Measurements from ENCODE around the gene MCOLN3.
A peak's percentile ranks its signal among the peaks of the same experiment; 100 is the strongest.
"Not testable (repeated sequence)": the region's sequence is repeated elsewhere in the genome, so short reads cannot be mapped to it uniquely, and the experiment has no call there.

The MCOLN3 gene

DNA sequence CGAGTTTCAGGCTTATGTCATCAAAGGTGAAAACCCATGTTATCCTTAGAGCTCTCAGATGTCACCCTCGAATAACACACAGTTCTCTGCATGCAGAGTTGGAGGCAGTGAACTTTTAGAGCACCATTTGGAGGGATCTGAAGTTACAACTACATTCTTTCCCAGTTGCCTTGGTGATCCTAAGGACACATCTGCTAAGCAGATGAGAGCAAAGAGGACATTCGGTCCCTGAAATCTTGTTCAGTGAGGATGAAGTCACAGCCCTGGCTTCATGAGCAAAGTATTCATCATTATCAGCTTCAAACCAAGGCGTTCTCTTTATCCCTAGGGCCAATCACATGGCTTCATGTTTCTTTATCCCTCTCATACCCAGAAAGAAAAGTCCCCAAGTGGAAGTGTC, 28.3 kb downstream of the MCOLN3 start:
- Histone ChIP-seq H3K27ac (ENCODE audit: low read depth, low read length) (no peak overlapping the region), H3K4me1 (ENCODE audit: insufficient read depth, low read length) (no peaks in the 10 kb centered on the region), H3K27me3 (ENCODE audit: control insufficient read depth in 1 of 2, insufficient read depth in 2 of 2, low read length in 2 of 2) (no peaks in the 10 kb centered on the region)

DNA sequence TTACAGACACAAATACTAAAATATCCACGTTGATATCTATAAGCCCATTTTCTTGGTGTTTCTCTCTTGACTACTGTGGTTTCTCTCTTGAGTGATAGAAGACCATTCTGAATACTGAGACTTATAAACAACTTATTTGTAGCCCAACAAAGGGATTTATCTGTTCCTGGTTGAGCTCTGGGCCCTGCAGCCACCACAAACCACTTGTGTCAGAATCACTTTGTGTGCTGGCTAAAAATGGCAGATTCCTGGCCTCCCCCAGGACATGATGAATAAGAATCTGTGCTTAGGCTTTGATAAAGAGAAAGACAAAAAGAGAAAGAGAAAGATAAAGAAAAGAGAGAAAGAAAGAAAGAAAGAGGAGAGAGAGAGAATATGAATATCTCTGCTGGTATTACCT, 32.5 kb downstream of the MCOLN3 start:
- H3K4me3 ChIP-seq (ENCODE audit: low read depth in 1 of 2, low read length in 2 of 2) = no peak overlapping the region
- H3K27me3 ChIP-seq (ENCODE audit: control insufficient read depth in 1 of 2, insufficient read depth in 2 of 2, low read length in 2 of 2) = no peaks in the 10 kb centered on the region
- no peak overlapping the region for H3K9ac ChIP-seq (ENCODE audit: low read length)
- H3K36me3 ChIP-seq (ENCODE audit: insufficient read depth, low read length) = no peaks in the 10 kb centered on the region
- H3K4me1 ChIP-seq (ENCODE audit: insufficient read depth, low read length) = no peaks in the 10 kb centered on the region
- no peak overlapping the region for H3K27ac ChIP-seq (ENCODE audit: low read depth, low read length)
- no peaks in the 10 kb centered on the region for H3K9me3 ChIP-seq (ENCODE audit: low read length)

More for the DNA sequence above, 28.3 kb downstream of the MCOLN3 start:
- H3K9ac ChIP-seq (ENCODE audit: low read length) = no peak overlapping the region
- no peaks in the 10 kb centered on the region for H3K36me3 ChIP-seq (ENCODE audit: insufficient read depth, low read length)
- no peaks in the 10 kb centered on the region for H3K9me3 ChIP-seq (ENCODE audit: low read length)
- no peak overlapping the region for H3K4me3 ChIP-seq (ENCODE audit: low read depth in 1 of 2, low read length in 2 of 2)

DNA sequence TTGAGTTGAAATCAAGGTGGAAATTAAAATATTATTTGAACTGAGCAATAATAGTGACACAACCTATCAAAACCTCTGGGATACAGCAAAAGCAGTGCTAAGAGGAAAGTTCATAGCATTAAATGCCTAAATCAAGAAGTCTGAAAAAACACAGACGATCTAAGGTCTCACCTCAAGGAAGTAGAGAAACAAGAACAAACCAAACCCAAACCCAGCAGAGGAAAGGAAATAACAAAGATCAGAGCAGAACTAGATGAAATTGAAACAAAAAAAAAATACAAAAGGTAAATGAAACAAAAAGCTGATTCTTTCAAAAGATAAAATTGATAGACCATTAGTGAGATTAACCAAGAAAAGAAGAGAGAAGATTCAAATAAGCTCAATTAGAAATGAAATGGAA, 42.7 kb downstream of the MCOLN3 start:
- not testable (repeated sequence) for H3K4me3 ChIP-seq (ENCODE audit: low read depth in 1 of 2, low read length in 2 of 2); H3K9me3 ChIP-seq (ENCODE audit: low read length); H3K27ac ChIP-seq (ENCODE audit: low read depth, low read length); H3K9ac ChIP-seq (ENCODE audit: low read length); H3K4me1 ChIP-seq (ENCODE audit: insufficient read depth, low read length); H3K36me3 ChIP-seq (ENCODE audit: insufficient read depth, low read length); H3K27me3 ChIP-seq (ENCODE audit: control insufficient read depth in 1 of 2, insufficient read depth in 2 of 2, low read length in 2 of 2)

DNA sequence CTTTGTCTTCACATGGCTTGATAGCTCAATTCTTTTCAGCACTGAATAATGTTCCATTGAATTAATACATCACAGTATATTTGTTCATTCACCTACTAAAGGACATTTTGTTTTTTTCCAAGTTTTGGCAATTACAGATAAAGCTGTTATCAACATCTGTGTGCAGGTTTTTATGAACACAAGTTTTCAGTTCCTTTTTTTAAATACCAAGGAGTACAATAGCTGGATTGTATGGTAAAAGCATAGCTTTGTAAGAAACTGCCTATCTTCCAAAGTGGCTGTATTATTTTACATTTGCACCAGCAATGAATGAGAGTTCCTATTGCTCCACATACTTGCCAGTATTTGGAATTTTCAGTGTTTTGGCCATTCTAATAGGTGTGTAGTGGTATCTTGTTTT, 46.6 kb downstream of the MCOLN3 start:
- Histone ChIP-seq H3K27me3 (ENCODE audit: control insufficient read depth in 1 of 2, insufficient read depth in 2 of 2, low read length in 2 of 2) (peaks cover 8 to 14% of the 10 kb centered on the region in 2 donors), H3K36me3 (ENCODE audit: insufficient read depth, low read length) (no peaks in the 10 kb centered on the region), H3K27ac (ENCODE audit: low read depth, low read length) (no peak overlapping the region), H3K9me3 (ENCODE audit: low read length) (no peaks in the 10 kb centered on the region), H3K4me1 (ENCODE audit: insufficient read depth, low read length) (peaks cover 5% of the 10 kb centered on the region), H3K4me3 (ENCODE audit: low read depth in 1 of 2, low read length in 2 of 2) (no peak overlapping the region), H3K9ac (ENCODE audit: low read length) (no peak overlapping the region)

DNA sequence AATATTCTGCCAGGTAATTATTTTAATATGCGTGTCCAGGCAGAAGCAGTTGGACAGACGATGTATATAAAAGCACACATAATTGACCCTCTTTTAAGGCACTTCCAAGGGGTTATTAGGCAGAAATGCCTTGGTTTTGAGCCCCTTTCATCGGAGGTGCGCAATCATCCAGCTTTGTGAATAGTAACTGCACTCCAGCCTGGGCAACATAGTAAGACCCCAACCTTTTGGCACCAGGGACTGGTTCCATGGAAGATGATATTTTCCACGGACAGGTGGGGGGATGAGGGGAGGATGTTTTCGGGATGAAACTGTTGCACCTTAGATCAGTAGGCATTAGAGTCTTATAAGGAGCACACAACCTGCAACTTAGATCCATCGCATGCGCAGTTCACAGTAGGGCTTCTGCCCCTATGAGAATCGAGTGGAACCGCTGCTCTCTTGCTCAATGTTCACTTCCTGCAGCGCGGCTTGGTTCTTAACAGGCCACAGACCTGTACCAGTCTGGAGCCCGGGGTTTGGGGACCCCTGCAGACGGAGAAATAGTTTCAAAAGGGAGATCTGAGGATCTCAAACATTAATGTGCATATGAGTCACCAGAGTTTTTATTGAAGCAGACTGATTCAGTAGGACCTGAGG, 49.5 kb downstream of the MCOLN3 start:
- H3K27ac ChIP-seq (ENCODE audit: low read depth, low read length) = no peak overlapping the region
- peaks cover 8 to 14% of the 10 kb centered on the region in 2 donors for H3K27me3 ChIP-seq (ENCODE audit: control insufficient read depth in 1 of 2, insufficient read depth in 2 of 2, low read length in 2 of 2)
- H3K4me1 ChIP-seq (ENCODE audit: insufficient read depth, low read length) = peaks cover 5% of the 10 kb centered on the region
- H3K4me3 ChIP-seq (ENCODE audit: low read depth in 1 of 2, low read length in 2 of 2) = peak overlapping the region; percentile 75 to 84
- H3K9ac ChIP-seq (ENCODE audit: low read length) = no peak overlapping the region
- H3K9me3 ChIP-seq (ENCODE audit: low read length) = no peaks in the 10 kb centered on the region
- no peaks in the 10 kb centered on the region for H3K36me3 ChIP-seq (ENCODE audit: insufficient read depth, low read length)

DNA sequence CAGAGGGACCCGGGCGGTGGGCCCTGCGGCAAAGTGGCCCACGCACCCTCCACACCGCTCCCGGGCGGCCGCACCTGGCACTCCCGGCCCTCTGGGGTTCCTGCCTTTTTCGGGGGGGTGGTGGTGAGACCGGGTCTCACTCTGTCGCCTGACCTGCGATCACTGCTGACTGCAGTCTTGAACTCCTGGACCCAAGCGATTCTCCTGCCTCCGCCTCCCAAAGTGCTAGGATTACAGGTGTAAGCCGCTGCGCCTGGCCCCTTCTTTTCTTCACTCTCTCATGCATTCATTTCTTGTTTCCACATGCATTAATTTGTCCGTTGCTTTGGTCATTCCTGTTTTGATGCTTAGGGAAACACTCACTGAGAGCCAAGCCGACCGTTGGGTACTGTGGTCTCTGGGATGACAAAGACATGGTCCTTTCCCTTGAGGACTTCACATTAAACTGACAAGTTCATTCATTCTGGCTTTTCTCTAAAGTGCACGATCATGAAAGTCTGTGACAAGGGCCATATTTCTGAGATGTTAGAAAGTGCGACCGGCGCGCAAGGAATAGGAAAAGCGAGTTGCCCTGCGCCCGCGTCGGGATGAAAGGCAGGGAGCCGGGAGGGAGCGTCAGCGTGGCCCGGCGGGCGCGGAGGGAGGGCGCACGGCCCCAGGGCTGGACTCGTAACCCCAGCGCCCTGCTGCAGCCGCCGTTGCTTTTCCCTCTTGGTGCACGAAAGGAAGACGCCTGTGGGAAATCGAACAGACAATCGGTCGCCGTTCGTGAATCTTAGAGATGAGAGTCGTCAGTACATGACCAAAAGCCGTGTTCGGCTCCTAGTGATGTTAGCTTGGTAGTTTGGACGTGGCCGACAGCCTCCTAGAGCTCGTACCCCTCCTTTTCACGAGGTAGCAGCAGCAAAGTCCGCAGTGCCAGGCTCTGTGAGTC, 50.4 kb downstream of the MCOLN3 start:
- Histone ChIP-seq H3K27me3 (ENCODE audit: control insufficient read depth in 1 of 2, insufficient read depth in 2 of 2, low read length in 2 of 2) (peaks cover 8 to 14% of the 10 kb centered on the region in 2 donors), H3K9me3 (ENCODE audit: low read length) (no peaks in the 10 kb centered on the region), H3K27ac (ENCODE audit: low read depth, low read length) (no peak overlapping the region), H3K4me1 (ENCODE audit: insufficient read depth, low read length) (peaks cover 5% of the 10 kb centered on the region), H3K36me3 (ENCODE audit: insufficient read depth, low read length) (no peaks in the 10 kb centered on the region), H3K9ac (ENCODE audit: low read length) (no peak overlapping the region), H3K4me3 (ENCODE audit: low read depth in 1 of 2, low read length in 2 of 2) (peak overlapping the region; percentile 75 to 84)

DNA sequence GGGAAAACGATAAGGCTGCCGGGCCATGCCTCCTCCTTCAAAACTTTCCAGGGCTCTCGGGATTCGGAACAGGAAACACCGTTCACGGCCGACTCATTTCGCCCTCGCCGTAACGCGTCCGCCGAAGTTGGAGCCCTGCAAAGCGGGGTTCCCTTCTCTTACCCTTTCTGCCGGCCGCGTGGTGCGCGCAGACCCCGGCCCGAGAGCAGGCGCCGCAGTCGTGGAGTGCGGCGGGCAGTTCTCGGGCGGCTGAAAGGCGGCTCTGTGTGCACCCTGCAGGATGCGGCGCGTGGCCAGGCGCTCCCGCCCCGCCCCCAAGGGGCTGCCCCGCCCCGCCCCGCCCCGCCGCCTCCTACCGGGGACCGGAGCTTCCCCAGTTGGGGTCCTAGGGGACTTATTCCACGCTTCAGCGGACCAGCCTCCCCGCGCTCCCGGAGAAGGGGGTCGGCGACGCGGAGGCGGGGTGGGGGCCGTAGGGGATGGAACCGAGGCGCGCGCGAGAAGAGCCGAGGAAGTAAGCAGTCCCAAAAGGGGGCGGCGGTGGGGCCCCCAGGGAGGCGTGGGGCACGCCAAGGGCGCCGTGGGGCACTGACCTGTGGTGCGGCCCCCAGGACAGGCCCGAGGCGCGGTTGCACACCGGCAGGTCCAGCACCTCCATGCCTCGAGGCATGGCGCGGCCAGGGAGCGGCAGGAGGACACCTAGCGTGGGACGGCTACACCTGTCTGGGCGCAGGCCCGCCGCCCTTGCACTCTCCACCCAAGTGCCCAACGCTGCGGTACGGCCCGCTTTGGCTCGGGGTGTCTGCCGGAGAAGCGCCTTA, 51.2 kb downstream of the MCOLN3 start, which contains the start of gene MCOLN2:
Gene MCOLN2, minus strand, starts transcription at position 268 of the 821 bp plus-strand sequence. Its CDS starts 241 bp downstream, at position 27.
- Histone ChIP-seq H3K36me3 (ENCODE audit: insufficient read depth, low read length) (no peaks in the 10 kb centered on the region), H3K27me3 (ENCODE audit: control insufficient read depth in 1 of 2, insufficient read depth in 2 of 2, low read length in 2 of 2) (peaks cover 8 to 14% of the 10 kb centered on the region in 2 donors), H3K9me3 (ENCODE audit: low read length) (no peaks in the 10 kb centered on the region), H3K4me1 (ENCODE audit: insufficient read depth, low read length) (peaks cover 5% of the 10 kb centered on the region), H3K9ac (ENCODE audit: low read length) (no peak within 1 kb of the TSS), H3K4me3 (ENCODE audit: low read depth in 1 of 2, low read length in 2 of 2) (peak within 1 kb of the TSS; percentile 75 to 84), H3K27ac (ENCODE audit: low read depth, low read length) (no peak within 1 kb of the TSS)

DNA sequence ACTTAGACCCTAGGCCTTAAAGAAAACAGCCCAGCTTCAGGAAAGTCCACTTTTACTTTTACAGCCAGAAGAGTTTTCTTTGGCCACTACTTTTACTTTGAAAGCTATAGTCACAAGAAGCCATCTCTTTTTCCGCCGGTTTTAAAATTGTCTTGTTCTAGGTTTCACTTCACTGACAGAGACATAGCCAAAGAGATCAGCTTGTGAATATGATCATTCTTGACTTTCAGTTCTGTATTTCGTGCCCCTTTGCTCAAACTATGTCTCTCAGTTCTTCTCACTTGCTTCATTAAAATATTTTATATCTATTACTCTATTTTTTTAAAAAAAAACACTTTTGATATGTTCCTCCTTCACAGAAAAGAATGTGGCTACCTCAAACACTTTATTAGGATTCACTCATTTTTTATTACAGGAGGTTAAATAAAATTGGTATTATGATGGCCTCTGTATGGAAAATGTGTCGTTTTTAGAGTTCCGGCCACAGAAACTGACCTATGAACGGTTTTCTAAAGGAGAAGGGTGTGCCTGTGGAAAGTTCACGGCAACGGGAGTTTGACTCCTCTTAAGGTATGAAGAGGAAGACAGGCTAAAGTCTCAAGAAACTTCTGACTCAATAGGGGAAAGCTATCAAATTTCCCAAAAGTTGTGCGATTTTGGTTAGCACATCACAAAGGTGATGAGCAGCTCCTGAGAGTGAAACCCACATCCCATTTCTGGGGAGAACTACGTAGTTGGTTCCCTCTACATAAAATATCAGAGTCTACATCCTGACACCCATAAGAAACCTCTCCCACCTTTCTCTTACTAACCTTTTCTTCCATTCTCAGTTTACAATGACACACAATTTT, 52.6 kb downstream of the MCOLN3 start:
- Histone ChIP-seq H3K4me3 (ENCODE audit: low read depth in 1 of 2, low read length in 2 of 2) (no peak overlapping the region), H3K4me1 (ENCODE audit: insufficient read depth, low read length) (peaks cover 5% of the 10 kb centered on the region), H3K9ac (ENCODE audit: low read length) (no peak overlapping the region), H3K36me3 (ENCODE audit: insufficient read depth, low read length) (no peaks in the 10 kb centered on the region), H3K27ac (ENCODE audit: low read depth, low read length) (no peak overlapping the region), H3K27me3 (ENCODE audit: control insufficient read depth in 1 of 2, insufficient read depth in 2 of 2, low read length in 2 of 2) (peaks cover 8 to 14% of the 10 kb centered on the region in 2 donors), H3K9me3 (ENCODE audit: low read length) (no peaks in the 10 kb centered on the region)

DNA sequence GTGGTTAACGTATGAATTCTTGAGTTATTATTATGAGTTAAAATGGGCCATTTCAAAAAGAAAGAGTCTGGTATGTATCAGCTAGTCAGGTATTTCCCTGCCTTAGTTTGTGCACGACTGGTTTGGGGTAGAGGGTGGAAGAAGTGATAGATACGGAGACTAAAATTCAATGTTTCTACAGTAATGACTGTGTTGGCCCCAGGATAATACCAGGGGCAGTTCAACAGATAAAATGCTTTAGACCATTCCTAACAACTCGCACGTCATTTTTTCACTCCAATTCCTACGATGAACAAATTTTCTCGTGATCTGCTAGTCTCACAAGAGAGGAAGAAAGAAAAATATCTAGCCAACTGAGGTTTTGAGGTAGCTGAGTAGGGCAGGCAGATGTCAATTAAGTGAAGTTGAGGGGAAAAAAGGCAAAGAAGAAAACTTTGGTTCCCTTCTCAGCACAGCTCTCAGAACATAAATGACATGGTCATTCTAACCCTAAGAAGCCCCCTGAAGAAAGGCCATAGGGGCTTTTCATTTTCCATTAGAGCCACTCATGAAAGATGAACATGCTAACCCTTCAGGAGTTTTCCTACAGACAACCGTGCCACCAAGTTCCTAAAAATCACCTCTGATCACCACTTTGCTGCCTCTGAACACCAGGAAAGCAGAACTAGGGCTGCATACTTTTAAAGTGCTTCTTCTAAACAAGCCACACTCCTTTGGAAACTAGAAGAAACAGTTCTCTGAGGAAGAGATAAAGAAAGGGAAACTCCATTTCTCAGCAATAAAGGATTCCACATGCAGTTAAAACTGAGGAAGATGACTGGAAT, 57.0 kb downstream of the MCOLN3 start:
- Histone ChIP-seq H3K4me1 (ENCODE audit: insufficient read depth, low read length) (no peaks in the 10 kb centered on the region), H3K9me3 (ENCODE audit: low read length) (no peaks in the 10 kb centered on the region), H3K27ac (ENCODE audit: low read depth, low read length) (no peak overlapping the region), H3K27me3 (ENCODE audit: control insufficient read depth in 1 of 2, insufficient read depth in 2 of 2, low read length in 2 of 2) (no peaks in the 10 kb centered on the region), H3K9ac (ENCODE audit: low read length) (no peak overlapping the region), H3K36me3 (ENCODE audit: insufficient read depth, low read length) (no peaks in the 10 kb centered on the region), H3K4me3 (ENCODE audit: low read depth in 1 of 2, low read length in 2 of 2) (no peak overlapping the region)

DNA sequence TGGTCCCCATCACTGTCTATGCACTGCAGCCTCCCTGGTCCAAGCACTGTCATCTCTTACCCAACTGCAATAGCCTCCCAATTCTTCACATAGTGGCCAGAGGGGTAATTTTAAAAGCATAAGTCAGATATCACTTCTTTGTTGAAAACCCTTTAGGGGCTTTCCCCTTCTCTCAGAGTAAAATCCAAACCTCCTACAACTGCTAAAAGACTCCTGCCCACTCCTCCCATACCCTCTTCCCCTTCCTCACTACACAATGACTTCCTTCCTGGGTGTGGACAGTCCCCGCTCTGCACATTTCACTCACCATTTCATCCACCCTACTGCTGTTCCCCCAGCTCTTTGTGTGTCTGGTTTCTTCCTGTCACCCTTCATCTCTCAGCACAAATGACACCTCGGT, 59.7 kb downstream of the MCOLN3 start:
- Histone ChIP-seq H3K9me3 (ENCODE audit: low read length) (no peaks in the 10 kb centered on the region), H3K9ac (ENCODE audit: low read length) (no peak overlapping the region), H3K4me1 (ENCODE audit: insufficient read depth, low read length) (no peaks in the 10 kb centered on the region), H3K36me3 (ENCODE audit: insufficient read depth, low read length) (no peaks in the 10 kb centered on the region), H3K4me3 (ENCODE audit: low read depth in 1 of 2, low read length in 2 of 2) (no peak overlapping the region), H3K27me3 (ENCODE audit: control insufficient read depth in 1 of 2, insufficient read depth in 2 of 2, low read length in 2 of 2) (no peaks in the 10 kb centered on the region), H3K27ac (ENCODE audit: low read depth, low read length) (no peak overlapping the region)

Data from muscle layer of colon (tissue), 2 donors.